ENCODE measurements around the gene MROH2A. TPM values are rescaled to one million over a fixed set of nuclear protein-coding genes. Genes with fewer than 3 reads are reported as not detected.

The MROH2A gene
- total RNA-seq, 1 experiment from 2014 or later = not detected

DNA sequence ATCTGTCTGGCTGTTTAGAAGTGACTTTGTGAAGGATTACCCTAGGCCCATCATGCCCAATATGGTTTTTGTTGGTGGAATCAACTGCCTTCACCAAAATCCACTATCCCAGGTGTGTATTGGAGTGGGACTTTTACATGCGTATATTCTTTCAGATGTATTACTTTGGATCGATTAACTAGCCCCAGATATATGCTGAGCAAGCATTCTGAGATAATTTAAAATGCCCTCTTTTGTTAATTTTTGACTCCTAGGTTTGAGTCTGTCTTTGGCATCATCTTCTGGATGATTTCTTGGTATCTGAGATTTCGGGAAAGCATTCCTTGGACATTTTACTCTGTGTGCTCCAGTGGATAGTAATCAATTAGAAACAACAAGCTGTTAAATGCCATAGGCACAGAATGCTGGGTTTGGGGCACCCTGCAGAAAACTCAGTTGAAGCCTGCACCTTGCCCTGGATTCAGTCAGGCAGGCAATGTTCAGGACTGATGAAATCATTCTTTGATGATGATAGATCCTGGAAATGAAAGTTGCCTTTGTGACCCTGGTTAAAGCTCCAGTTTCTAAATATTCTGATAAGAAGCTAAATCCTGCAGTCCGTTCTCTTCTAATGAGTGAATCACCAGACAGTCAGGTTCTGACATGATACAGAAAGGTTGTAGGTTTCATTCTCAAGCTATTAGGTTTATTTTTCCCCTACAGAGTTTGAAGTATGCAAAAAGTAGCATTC, 16.9 kb upstream of the MROH2A start:
- peaks cover 7% of the 10 kb centered on the region; the same call in 1 of the 2 replicates for H3K27me3 Mint-ChIP-seq (ENCODE audit: low read depth)
- CTCF ChIA-PET = no interaction called here
- POLR2A ChIA-PET = no interaction called here
- no peak for DNase-seq (ENCODE audit: low spot score)
- H3K4me1 Mint-ChIP-seq = no peaks in the 10 kb centered on the region
- ATAC-seq = no peak
- H3K27ac Mint-ChIP-seq = no peak overlapping the region
- no peak overlapping the region for H3K4me3 Mint-ChIP-seq
- peaks cover 17% of the 10 kb centered on the region for H3K9me3 Mint-ChIP-seq
- H3K36me3 Mint-ChIP-seq = no peaks in the 10 kb centered on the region
- TF ChIP-seq NFYB (CRISPR knock-in tag; conservative IDR thresholded peaks at IDR 0.05; ENCODE audit: low read depth) (no peak), ZNF219 (CRISPR knock-in tag; IDR thresholded peaks at IDR 0.05; ENCODE audit: borderline replicate concordance) (no peak), USF2 (CRISPR knock-in tag; IDR thresholded peaks at IDR 0.05) (no peak), ZNF671 (CRISPR knock-in tag; IDR thresholded peaks at IDR 0.05) (no peak), ZNF317 (CRISPR knock-in tag; IDR thresholded peaks at IDR 0.05; ENCODE audit: borderline replicate concordance, low read depth) (no peak), TEAD1 (CRISPR knock-in tag; IDR thresholded peaks at IDR 0.05) (no peak), STAT6 (CRISPR knock-in tag; conservative IDR thresholded peaks at IDR 0.05; ENCODE audit: low read depth) (no peak), NFE2L1 (CRISPR knock-in tag; IDR thresholded peaks at IDR 0.05) (no peak), CBFB (CRISPR knock-in tag; IDR thresholded peaks at IDR 0.05; ENCODE audit: low read depth) (no peak), ZNF425 (CRISPR knock-in tag; conservative IDR thresholded peaks at IDR 0.05) (no peak), ARID4B (CRISPR knock-in tag; IDR thresholded peaks at IDR 0.05; ENCODE audit: borderline replicate concordance) (no peak), IRF2 (CRISPR knock-in tag; IDR thresholded peaks at IDR 0.05; ENCODE audit: borderline replicate concordance, low read depth) (no peak), NR3C1 (CRISPR knock-in tag; conservative IDR thresholded peaks at IDR 0.05; ENCODE audit: low read depth) (no peak), SMAD4 (CRISPR knock-in tag; IDR thresholded peaks at IDR 0.05) (no peak), NR1H2 (CRISPR knock-in tag; IDR thresholded peaks at IDR 0.05) (no peak)
- TF ChIP-seq, protein P1, sequence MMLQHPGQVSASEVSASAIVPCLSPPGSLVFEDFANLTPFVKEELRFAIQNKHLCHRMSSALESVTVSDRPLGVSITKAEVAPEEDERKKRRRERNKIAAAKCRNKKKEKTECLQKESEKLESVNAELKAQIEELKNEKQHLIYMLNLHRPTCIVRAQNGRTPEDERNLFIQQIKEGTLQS (CRISPR knock-in tag; conservative IDR thresholded peaks at IDR 0.05) = no peak
- TF ChIP-seq, protein P2, sequence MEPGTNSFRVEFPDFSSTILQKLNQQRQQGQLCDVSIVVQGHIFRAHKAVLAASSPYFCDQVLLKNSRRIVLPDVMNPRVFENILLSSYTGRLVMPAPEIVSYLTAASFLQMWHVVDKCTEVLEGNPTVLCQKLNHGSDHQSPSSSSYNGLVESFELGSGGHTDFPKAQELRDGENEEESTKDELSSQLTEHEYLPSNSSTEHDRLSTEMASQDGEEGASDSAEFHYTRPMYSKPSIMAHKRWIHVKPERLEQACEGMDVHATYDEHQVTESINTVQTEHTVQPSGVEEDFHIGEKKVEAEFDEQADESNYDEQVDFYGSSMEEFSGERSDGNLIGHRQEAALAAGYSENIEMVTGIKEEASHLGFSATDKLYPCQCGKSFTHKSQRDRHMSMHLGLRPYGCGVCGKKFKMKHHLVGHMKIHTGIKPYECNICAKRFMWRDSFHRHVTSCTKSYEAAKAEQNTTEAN (CRISPR knock-in tag; IDR thresholded peaks at IDR 0.05) = no peak
- TF ChIP-seq, protein P3, sequence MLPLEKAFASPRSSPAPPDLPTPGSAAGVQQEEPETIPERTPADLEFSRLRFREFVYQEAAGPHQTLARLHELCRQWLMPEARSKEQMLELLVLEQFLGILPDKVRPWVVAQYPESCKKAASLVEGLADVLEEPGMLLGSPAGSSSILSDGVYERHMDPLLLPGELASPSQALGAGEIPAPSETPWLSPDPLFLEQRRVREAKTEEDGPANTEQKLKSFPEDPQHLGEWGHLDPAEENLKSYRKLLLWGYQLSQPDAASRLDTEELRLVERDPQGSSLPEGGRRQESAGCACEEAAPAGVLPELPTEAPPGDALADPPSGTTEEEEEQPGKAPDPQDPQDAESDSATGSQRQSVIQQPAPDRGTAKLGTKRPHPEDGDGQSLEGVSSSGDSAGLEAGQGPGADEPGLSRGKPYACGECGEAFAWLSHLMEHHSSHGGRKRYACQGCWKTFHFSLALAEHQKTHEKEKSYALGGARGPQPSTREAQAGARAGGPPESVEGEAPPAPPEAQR (CRISPR knock-in tag; IDR thresholded peaks at IDR 0.05) = no peak
- TF ChIP-seq, protein P4, sequence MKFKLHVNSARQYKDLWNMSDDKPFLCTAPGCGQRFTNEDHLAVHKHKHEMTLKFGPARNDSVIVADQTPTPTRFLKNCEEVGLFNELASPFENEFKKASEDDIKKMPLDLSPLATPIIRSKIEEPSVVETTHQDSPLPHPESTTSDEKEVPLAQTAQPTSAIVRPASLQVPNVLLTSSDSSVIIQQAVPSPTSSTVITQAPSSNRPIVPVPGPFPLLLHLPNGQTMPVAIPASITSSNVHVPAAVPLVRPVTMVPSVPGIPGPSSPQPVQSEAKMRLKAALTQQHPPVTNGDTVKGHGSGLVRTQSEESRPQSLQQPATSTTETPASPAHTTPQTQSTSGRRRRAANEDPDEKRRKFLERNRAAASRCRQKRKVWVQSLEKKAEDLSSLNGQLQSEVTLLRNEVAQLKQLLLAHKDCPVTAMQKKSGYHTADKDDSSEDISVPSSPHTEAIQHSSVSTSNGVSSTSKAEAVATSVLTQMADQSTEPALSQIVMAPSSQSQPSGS (CRISPR knock-in tag; IDR thresholded peaks at IDR 0.05; ENCODE audit: borderline replicate concordance, low read depth) = no peak
- TF ChIP-seq, protein P5, sequence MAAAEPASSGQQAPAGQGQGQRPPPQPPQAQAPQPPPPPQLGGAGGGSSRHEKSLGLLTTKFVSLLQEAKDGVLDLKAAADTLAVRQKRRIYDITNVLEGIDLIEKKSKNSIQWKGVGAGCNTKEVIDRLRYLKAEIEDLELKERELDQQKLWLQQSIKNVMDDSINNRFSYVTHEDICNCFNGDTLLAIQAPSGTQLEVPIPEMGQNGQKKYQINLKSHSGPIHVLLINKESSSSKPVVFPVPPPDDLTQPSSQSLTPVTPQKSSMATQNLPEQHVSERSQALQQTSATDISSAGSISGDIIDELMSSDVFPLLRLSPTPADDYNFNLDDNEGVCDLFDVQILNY (CRISPR knock-in tag; IDR thresholded peaks at IDR 0.05) = no peak
